HL-60/S4 treated with retinoic acid at 250 ng/mL for 4 days and 3 days (cell line): ENCODE measurements around the gene RAB6B.

Source experiments
- in situ Hi-C: fragments of 300-500 bp; cut with MboI; formaldehyde crosslinking; loops from 2 replicates; pipeline ENCODE4 v1.7.0; 2022; ENCODE audit warnings: low sequenced_read_pairs

Gene RAB6B

GRCh38 chr3:133884054-133884886 lies 11.4 kb downstream of the RAB6B start:
- in situ Hi-C loops = no loop called here

DNA sequence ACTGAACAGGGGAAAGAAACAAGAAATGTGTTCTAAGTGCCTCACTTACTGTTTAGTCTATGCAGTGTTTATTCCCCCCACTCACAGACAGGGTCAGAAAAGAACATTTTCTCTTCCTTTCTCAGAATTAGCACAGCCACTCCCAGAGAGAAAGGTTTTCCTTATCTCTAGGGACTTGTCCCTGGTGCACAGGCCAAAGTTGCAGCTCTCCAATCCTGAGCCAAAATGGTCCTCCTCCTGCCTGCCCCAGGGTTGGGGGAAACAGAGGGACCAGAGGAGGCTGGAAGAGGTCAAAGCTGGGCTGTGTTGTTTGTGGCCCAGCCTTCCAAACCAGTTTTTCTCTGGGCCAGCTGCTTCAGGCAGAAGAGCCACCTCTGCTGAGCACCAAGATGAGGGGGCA lies 12.0 kb downstream of the RAB6B start:
- in situ Hi-C loops = no loop called here

DNA sequence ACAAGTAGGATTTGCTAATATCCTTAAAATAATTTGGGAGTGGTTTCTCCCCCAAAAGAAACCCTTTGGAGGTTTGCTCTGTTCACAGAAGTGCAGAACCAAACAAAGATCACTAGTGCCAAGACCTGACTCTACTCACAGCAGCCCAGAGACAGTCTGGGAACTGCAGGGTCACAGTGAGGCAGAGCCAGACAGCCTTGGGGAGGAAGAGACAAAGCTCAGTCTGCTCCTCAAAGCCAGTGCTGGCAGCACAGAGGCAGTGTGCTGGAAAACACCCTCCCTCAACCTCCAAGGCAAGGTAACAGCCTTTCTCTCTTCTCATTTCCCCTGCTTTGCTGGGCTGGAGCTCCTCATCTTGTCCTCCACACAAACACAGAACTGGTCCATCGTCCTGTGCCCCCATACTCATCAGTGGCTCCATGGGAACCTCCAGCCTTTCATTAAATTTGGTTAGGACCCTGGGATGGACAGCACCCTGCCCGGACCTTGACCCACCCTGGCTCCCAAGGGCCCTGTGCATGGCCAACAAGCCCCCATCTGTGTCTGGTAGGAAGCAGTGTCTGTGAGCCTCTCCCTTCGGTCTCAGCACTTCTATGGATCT lies 12.6 kb downstream of the RAB6B start:
- in situ Hi-C loops = no loop called here

DNA sequence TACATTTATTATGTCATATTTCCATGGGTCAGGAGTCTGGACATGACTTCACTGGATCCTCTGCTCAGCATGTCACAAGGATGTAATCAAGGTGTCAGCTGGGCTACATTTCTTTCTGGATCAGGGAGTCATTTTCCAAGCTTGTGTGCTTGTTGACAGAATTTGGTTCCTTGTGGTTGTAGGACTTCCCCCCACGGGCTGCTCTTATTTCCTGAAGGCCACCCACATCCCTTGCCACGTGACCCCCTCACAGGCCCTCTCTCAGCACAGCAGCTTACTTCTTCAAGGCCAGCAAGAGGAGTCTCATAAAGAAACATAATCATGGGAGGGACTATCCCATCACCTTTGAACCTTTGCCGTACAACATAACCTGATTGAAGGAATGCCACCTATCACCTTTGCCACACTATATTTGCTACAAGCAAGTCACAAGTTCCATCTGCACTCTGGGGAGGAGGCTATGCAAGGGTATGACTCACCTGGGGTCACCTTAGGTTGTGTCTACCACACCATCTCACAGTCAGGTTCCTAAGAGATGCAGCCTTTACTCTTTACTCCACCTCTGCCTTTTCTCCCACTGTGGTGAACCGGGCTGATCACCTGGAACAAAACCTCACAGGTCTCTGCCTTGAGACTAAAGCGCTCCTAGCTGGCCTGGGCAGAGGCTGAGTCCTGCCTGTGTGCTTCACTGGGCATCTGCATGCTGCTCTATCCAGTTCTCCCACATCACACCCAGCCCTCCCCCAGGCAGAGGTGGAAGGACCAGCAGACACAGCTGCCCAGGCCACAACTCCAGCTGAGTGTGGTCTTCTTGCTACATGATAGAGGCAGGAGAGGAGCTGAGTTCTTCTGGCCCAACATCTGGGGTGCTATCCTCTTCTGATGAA lies 13.5 kb downstream of the RAB6B start:
- in situ Hi-C loops = no loop called here

DNA sequence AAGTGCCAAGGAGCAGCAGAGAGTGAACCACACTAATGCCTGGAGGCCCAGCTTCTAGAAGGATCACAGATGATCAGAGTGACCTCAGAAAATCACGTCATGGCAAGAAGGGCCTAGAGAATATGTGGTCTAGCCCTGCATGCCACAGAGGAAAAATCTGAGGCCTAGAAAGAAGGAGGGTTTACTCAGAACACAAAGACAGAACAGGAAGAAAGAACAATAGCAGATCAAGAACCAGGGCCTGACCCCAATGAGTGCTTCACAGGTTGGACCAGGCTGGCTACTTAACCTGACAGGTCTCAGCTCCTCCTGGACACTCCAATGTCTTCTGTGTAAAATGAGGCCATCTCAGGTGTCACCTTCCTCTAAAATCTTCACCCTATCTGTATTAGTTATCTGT lies 14.2 kb downstream of the RAB6B start:
- in situ Hi-C loops = no loop called here

DNA sequence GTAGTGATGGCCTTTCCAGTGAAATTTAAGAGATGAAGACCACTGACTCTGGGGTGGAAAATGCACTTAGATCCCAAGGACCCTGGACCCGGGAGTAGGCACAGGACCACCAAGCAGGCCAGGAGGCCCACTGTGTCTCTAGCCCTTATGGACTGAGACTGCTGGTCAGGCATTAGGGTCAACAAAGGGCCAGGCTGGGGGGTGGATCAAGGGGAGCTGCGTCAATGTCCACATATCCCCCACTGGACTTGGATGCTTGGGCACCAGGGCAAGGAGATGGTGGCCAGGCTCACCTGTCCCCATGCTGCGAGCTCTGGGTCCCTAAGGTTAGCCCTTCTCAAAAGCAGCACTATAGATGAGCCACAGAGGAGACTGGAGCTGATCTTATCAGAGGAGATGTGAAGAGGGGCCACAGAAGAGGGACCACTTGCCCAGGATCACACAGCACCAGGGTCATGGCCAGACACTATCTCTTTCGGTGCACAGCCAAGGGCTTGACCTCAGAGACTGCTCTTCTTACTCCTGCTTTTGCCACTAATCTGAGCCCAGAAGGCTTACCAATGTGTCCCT lies 14.7 kb downstream of the RAB6B start:
- in situ Hi-C loops = no loop called here

GRCh38 chr3:133880287-133880686 lies 15.4 kb downstream of the RAB6B start:
- in situ Hi-C loops = no loop called here

GRCh38 chr3:133878518-133878917 lies 17.2 kb downstream of the RAB6B start:
- in situ Hi-C loops = no loop called here

DNA sequence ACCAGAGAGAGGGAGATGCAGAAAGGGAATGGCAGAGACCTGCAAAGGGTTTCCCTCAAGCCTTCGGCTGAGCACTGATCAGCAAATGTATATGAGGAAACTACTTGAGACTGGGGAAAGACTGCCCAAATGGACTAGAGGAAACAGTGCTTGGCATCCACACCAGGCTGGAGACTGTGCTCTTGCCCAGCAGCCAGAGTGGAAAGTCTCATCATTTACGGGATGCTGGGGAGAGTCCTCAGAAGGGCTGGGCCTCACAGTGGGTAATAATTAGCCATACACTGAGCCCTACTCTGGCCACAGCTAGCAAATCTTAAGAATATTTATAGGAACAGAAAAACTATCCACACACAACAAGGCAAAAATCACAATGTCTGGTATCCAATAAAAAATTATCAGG lies 18.5 kb downstream of the RAB6B start:
- in situ Hi-C loops = no loop called here

GRCh38 chr3:133874761-133875438 lies 20.8 kb downstream of the RAB6B start:
- in situ Hi-C loops = no loop called here

GRCh38 chr3:133874344-133874743 lies 21.3 kb downstream of the RAB6B start:
- in situ Hi-C loops = no loop called here

- in situ Hi-C loops = no loop called here
Measured at GRCh38 chr3:133872781-133873180, 22.9 kb downstream of the RAB6B start.

DNA sequence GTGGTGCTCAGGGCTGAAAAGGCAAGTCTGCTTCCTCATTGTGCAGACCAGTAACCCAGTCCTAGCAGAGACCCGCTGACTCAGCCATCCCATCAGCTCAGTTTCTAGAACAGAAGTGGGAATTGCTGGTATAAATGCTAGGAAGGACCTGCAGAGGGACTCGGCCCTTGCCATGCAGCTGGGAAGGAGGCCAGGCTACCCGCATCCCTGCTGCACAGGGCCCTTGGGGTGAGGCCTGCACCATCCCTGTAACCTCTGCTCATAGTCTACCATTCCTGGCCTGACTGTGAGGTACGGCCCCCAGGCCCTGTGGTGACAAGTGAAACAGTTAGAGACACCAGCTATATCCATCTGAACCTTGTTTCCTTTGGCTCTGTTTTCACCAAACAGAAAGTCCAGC lies 23.5 kb downstream of the RAB6B start:
- in situ Hi-C loops = no loop called here

DNA sequence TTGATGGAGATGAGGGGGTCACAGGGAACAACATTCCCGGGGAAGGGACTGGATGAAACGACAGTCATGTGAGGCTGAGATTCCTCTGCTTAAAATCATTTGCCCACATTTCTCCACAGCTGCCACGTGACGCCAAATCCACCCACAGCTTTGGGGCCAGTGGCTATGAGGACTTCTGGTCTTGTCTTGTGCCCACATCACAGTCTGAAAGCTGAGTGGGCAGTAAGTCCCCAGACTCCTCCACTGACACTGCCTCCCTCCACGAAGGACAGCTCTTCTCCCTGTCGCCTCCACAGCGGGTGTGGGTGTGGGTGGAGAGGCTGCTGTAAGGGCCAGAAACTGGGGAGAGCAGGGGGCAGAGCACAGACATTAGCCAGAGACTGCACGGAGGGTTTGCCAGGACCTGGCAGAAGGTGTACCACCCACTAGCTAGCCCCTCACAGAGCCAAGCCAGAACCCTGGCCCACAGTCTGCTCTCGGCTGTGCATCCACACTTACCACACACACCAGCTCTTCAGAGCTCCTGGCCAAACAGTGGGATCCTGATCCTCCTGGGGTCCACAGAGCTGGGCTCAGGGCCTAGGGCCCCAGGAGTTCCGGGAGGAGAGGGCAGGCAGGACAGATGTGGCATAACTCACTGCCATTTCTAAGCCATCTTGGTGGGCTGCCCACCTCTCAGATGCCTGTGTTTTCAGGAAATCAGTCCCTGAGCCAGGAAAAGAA lies 24.2 kb downstream of the RAB6B start:
- in situ Hi-C loops = no loop called here

DNA sequence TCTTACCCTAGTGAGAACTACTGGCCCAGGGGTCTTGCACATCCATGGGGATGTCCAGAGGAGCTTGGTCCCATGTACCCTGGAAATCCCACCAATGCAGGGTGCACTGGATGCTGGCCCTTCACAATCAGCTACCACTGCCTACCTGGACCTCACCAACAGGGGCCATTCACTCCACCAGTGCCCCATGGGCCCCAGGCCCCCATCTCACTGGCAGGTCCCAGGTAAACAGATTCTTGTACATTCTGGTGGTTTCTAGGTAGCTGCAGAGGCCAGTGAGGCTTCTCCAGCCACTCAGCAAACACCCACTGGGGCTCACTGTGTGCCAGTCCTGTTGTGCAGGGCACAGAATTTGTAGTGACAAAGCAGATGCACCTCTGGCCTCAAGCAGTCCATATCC lies 24.9 kb downstream of the RAB6B start:
- in situ Hi-C loops = no loop called here

- in situ Hi-C loops = no loop called here
Measured at GRCh38 chr3:133869586-133869985, 26.1 kb downstream of the RAB6B start.

DNA sequence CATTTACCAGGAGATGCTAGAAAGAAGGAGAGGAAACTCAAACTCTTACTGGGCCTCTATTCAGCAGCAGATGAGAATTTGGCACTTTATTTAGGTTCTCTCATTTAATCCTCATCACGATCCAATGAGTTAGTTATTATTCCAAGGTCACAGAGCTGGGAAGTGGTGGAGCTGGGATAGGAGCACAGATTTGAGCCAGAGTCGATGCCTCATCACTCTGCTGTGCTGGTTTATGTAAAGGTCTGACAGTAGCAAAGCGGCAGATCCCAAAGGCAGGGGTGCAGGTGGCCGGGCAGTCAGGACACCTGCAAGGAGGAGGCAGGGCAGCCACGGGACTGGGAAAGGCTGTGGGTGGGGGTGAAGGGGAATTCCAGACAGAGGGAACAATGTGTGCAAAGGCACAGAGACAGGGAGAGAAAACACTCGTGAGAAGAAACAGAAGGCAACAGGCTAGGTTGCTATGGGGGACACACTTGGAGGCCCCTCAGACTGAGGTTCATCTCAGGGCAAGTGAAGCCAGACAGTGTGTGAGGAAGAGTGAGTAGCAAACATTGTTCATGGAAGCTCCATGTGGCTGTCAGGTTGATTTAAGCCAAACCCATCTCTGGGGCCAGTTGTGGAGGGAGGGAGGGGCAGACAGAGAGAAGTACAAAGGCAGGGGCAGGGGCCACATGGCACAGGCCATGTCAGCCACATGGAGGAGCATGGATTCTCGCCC lies 26.8 kb downstream of the RAB6B start:
- in situ Hi-C loops = no loop called here

GRCh38 chr3:133868186-133868585 lies 27.5 kb downstream of the RAB6B start:
- in situ Hi-C loops = no loop called here

- in situ Hi-C loops = no loop called here
Measured at GRCh38 chr3:133866141-133866540, 29.5 kb downstream of the RAB6B start.
